Brain microvascular endothelial cell (primary cell): ENCODE results near the gene SHKBP1.

Source experiments
- DNase-seq: peaks from one replicate; pipeline ENCODE4 v3.0.0-alpha.2; 2020
- H3K27ac ChIP-seq: fragments of 250-450 bp; sonication (Bioruptor Pico); 2 replicates; pipeline ENCODE4 v1.5.1; 2020; ENCODE audit warnings: mild to moderate bottlenecking, moderate library complexity
- H3K27me3 ChIP-seq: fragments of 250-450 bp; sonication (Bioruptor Pico); replicated peaks from 2 replicates; pipeline ENCODE4 v1.5.1; 2020; ENCODE audit warnings: mild to moderate bottlenecking
- H3K36me3 ChIP-seq: fragments of 250-450 bp; sonication (Bioruptor Pico); replicated peaks from 2 replicates; pipeline ENCODE4 v1.5.1; 2020; ENCODE audit warnings: mild to moderate bottlenecking
- H3K4me3 ChIP-seq: 2 replicates; pipeline ENCODE4 v1.5.1; 2011; ENCODE audit warnings: low read depth, mild to moderate bottlenecking, control low read depth, low read length, moderate library complexity
- CTCF ChIP-seq: IDR thresholded peaks from 2 replicates; pipeline ENCODE4 v1.5.1; 2011; ENCODE audit warnings: low read depth, mild to moderate bottlenecking, moderate library complexity, low read length, control low read depth, inconsistent platforms; ENCODE audit errors: missing control alignments
- in situ Hi-C: cut with HindIII; loops from 2 replicates; pipeline ENCODE4 v1.10.0; 2017; ENCODE audit warnings: low sequenced_read_pairs, low pct_ligation_motif_present

The SHKBP1 gene

GRCh38 chr19:40610396-40611064 lies 33.9 kb downstream of the SHKBP1 start:
- Histone ChIP-seq H3K27me3 (no peaks in the 10 kb centered on the region), H3K4me3 (peak overlapping the region; percentile 48), H3K27ac (no peak overlapping the region), H3K36me3 (no peaks in the 10 kb centered on the region)
- no peak for TF ChIP-seq CTCF
- no peak for DNase-seq
- in situ Hi-C loops = no loop called here

- in situ Hi-C loops = no loop called here
- no peak for TF ChIP-seq CTCF
- Histone ChIP-seq H3K36me3 (no peaks in the 10 kb centered on the region), H3K27ac (no peak overlapping the region), H3K27me3 (no peaks in the 10 kb centered on the region), H3K4me3 (no peak overlapping the region)
- no peak for DNase-seq
Measured at GRCh38 chr19:40611096-40611495, 34.4 kb downstream of the SHKBP1 start.

GRCh38 chr19:40611900-40612698 lies 35.4 kb downstream of the SHKBP1 start:
- Histone ChIP-seq H3K27ac (no peak overlapping the region), H3K4me3 (no peak overlapping the region)

GRCh38 chr19:40612831-40613689 lies 36.4 kb downstream of the SHKBP1 start:
- no peaks in the 10 kb centered on the region for H3K36me3 ChIP-seq
- in situ Hi-C loops = no loop called here
- H3K27me3 ChIP-seq = no peaks in the 10 kb centered on the region
- peak overlapping the region; percentile 52 for H3K27ac ChIP-seq
- TF ChIP-seq CTCF = no peak
- peak overlapping the region; percentile 86 for H3K4me3 ChIP-seq
- DNase-seq = peak; percentile 57

More at GRCh38 chr19:40611900-40612698, 35.4 kb downstream of the SHKBP1 start:
- in situ Hi-C loops = no loop called here
- no peak for TF ChIP-seq CTCF
- Histone ChIP-seq H3K27me3 (no peaks in the 10 kb centered on the region), H3K36me3 (no peaks in the 10 kb centered on the region)
- DNase-seq = no peak

GRCh38 chr19:40613690-40614621 lies 37.3 kb downstream of the SHKBP1 start:
- H3K27me3 ChIP-seq = no peaks in the 10 kb centered on the region
- H3K36me3 ChIP-seq = no peaks in the 10 kb centered on the region
- in situ Hi-C loops = no loop called here
- no peak for TF ChIP-seq CTCF
- peak overlapping the region; percentile 59 for H3K27ac ChIP-seq
- DNase-seq = peak; percentile 85
- H3K4me3 ChIP-seq = peak overlapping the region; percentile 86
